ENCODE results near the gene VCL.

VCL gene

GRCh38 chr10:74040200-74041126 lies 42.5 kb downstream of the VCL start:
- TF ChIP-seq REST (IDR thresholded peaks at IDR 0.05; ENCODE audit: low read depth) (no peak), ZBTB7A (IDR thresholded peaks at IDR 0.05; ENCODE audit: low read depth) (no peak), NFIC (IDR thresholded peaks at IDR 0.05) (no peak), TCF12 (IDR thresholded peaks at IDR 0.05; ENCODE audit: low read depth) (no peak), MAX (IDR thresholded peaks at IDR 0.05) (no peak), CEBPB (IDR thresholded peaks at IDR 0.05) (no peak), EP300 (IDR thresholded peaks at IDR 0.05; ENCODE audit: borderline replicate concordance) (no peak), EGR1 (IDR thresholded peaks at IDR 0.05) (no peak), RAD21 (IDR thresholded peaks at IDR 0.05; ENCODE audit: low read depth) (no peak), TEAD4 (IDR thresholded peaks at IDR 0.05) (no peak), FOXM1 (IDR thresholded peaks at IDR 0.05; ENCODE audit: borderline replicate concordance, low read depth) (no peak), TAF1 (IDR thresholded peaks at IDR 0.05; ENCODE audit: low read depth) (no peak), YY1 (IDR thresholded peaks at IDR 0.05; ENCODE audit: low read depth) (no peak)

- no peak for TF ChIP-seq CREB1 (IDR thresholded peaks at IDR 0.05; ENCODE audit: low read depth)
- TF ChIP-seq TEAD4 (IDR thresholded peaks at IDR 0.05) = no peak
- no peak for TF ChIP-seq EP300 (IDR thresholded peaks at IDR 0.05; ENCODE audit: borderline replicate concordance)
- no peak for TF ChIP-seq TAF1 (IDR thresholded peaks at IDR 0.05; ENCODE audit: low read depth)
- TF ChIP-seq RAD21 (IDR thresholded peaks at IDR 0.05; ENCODE audit: low read depth) = no peak
- no peak for TF ChIP-seq MAX (IDR thresholded peaks at IDR 0.05)
- TF ChIP-seq REST (IDR thresholded peaks at IDR 0.05; ENCODE audit: low read depth) = no peak
- no peak for TF ChIP-seq EGR1 (IDR thresholded peaks at IDR 0.05)
- TF ChIP-seq FOXM1 (IDR thresholded peaks at IDR 0.05; ENCODE audit: borderline replicate concordance, low read depth) = no peak
- no peak for TF ChIP-seq ZBTB7A (IDR thresholded peaks at IDR 0.05; ENCODE audit: low read depth)
- no peak for TF ChIP-seq USF1 (IDR thresholded peaks at IDR 0.05)
Measured at GRCh38 chr10:74044419-74044818, 46.5 kb downstream of the VCL start.

- TF ChIP-seq ZBTB7A (IDR thresholded peaks at IDR 0.05; ENCODE audit: low read depth) = no peak
- TF ChIP-seq FOXM1 (IDR thresholded peaks at IDR 0.05; ENCODE audit: borderline replicate concordance, low read depth) = no peak
- no peak for TF ChIP-seq TEAD4 (IDR thresholded peaks at IDR 0.05)
- no peak for TF ChIP-seq YY1 (IDR thresholded peaks at IDR 0.05; ENCODE audit: low read depth)
- no peak for TF ChIP-seq REST (IDR thresholded peaks at IDR 0.05; ENCODE audit: low read depth)
- TF ChIP-seq USF1 (IDR thresholded peaks at IDR 0.05) = no peak
- no peak for TF ChIP-seq EGR1 (IDR thresholded peaks at IDR 0.05)
- no peak for TF ChIP-seq RAD21 (IDR thresholded peaks at IDR 0.05; ENCODE audit: low read depth)
- no peak for TF ChIP-seq NFIC (IDR thresholded peaks at IDR 0.05)
- no peak for TF ChIP-seq EP300 (IDR thresholded peaks at IDR 0.05; ENCODE audit: borderline replicate concordance)
- TF ChIP-seq CREB1 (IDR thresholded peaks at IDR 0.05; ENCODE audit: low read depth) = no peak
- TF ChIP-seq MAX (IDR thresholded peaks at IDR 0.05) = no peak
- no peak for TF ChIP-seq CEBPB (IDR thresholded peaks at IDR 0.05)
- TF ChIP-seq TCF12 (IDR thresholded peaks at IDR 0.05; ENCODE audit: low read depth) = no peak
Measured at GRCh38 chr10:74047304-74047703, 49.4 kb downstream of the VCL start.

- TF ChIP-seq TCF12 (IDR thresholded peaks at IDR 0.05; ENCODE audit: low read depth) (peak; percentile 62), NFIC (IDR thresholded peaks at IDR 0.05) (peak; percentile 55; the same call in 1 of the 2 replicates), MAX (IDR thresholded peaks at IDR 0.05) (0 out of 2 replicates have a peak, but pooled peaks have one; percentile 44), CEBPB (IDR thresholded peaks at IDR 0.05) (peak; percentile 100), RAD21 (IDR thresholded peaks at IDR 0.05; ENCODE audit: low read depth) (peak; percentile 15), EGR1 (IDR thresholded peaks at IDR 0.05) (no peak), FOXM1 (IDR thresholded peaks at IDR 0.05; ENCODE audit: borderline replicate concordance, low read depth) (no peak), YY1 (IDR thresholded peaks at IDR 0.05; ENCODE audit: low read depth) (0 out of 2 replicates have a peak, but pooled peaks have one; percentile 32), TAF1 (IDR thresholded peaks at IDR 0.05; ENCODE audit: low read depth) (no peak), TEAD4 (IDR thresholded peaks at IDR 0.05) (peak; percentile 49), CREB1 (IDR thresholded peaks at IDR 0.05; ENCODE audit: low read depth) (no peak), ZBTB7A (IDR thresholded peaks at IDR 0.05; ENCODE audit: low read depth) (no peak), REST (IDR thresholded peaks at IDR 0.05; ENCODE audit: low read depth) (no peak), EP300 (IDR thresholded peaks at IDR 0.05; ENCODE audit: borderline replicate concordance) (peak; percentile 72; the same call in 1 of the 2 replicates)
Measured at GRCh38 chr10:74047871-74048270, 50.0 kb downstream of the VCL start.
